ENCODE results near the gene NOX3.
"Not testable (repeated sequence)": the region's sequence is repeated elsewhere in the genome, so short reads cannot be mapped to it uniquely, and the experiment has no call there.

The NOX3 gene

DNA sequence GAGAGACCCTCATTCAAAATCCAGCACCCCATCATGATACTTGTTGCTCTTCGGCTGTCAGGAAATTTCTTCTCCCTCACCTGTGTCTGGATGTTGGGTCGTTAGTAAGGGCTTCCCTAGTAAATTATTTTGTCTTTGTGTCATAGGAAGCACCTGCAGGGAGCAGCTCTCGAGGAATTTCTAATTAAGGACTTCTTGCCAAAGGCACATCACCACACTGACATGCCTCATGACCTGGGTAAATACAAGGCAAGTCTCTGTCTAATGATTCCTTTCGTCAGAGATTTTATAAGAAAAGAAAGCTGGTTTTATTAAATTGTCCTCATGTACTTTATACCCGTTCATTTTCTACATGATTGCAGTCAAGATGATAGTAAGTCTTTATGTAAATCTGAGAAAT is at the start of gene NOX3:
Gene NOX3, minus strand, starts transcription at position 74 of the 400 bp plus-strand sequence. Its CDS starts 39 bp downstream, at position 35.
- no peak for DNase-seq (ENCODE audit: low read depth)

GRCh38 chr6:155504848-155505607 is 49.4 kb upstream of the NOX3 start:
- no peak for DNase-seq (ENCODE audit: low read depth)

DNA sequence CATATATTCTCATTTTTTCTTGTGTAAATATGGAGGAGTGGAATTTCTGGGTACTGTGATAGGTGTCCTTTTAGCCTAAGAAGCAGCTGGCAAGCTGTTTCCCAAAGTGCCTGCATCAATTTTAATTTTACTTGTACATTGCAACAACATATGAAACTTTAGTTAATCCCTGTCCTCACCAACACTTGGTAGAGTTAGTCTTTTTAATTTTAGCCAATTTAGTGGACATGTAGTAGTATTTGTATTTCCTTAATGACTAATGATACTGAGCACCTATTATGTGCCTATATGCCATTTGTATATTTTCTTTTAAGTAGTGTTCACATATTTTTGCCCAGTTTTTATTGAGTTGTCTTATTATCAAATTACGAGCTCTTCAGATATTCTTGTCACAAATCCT is 46.8 kb upstream of the NOX3 start:
- DNase-seq (ENCODE audit: low read depth) = no peak

GRCh38 chr6:155499574-155499973 is 43.9 kb upstream of the NOX3 start:
- no peak for DNase-seq (ENCODE audit: low read depth)

GRCh38 chr6:155498370-155498769 is 42.7 kb upstream of the NOX3 start:
- no peak for DNase-seq (ENCODE audit: low read depth)

DNA sequence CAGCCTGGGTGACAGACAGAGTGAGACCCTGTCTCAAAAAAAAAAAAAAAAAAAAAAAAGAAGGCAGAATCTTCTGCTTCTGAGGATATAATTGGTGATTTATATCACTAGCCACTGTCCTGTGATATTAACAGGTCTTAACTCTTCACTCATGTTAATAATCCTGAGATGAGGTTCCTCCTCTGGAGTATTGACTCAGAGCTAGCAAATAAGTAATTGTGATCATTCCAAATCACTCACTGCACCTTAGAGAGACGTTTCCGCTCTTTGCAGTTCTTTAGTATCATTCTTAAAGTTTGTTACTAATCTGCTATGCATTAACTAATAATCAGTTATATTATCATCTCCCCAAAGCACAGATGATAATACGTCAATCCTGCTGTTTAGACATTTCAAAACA is 41.6 kb upstream of the NOX3 start:
- DNase-seq (ENCODE audit: low read depth) = no peak

DNA sequence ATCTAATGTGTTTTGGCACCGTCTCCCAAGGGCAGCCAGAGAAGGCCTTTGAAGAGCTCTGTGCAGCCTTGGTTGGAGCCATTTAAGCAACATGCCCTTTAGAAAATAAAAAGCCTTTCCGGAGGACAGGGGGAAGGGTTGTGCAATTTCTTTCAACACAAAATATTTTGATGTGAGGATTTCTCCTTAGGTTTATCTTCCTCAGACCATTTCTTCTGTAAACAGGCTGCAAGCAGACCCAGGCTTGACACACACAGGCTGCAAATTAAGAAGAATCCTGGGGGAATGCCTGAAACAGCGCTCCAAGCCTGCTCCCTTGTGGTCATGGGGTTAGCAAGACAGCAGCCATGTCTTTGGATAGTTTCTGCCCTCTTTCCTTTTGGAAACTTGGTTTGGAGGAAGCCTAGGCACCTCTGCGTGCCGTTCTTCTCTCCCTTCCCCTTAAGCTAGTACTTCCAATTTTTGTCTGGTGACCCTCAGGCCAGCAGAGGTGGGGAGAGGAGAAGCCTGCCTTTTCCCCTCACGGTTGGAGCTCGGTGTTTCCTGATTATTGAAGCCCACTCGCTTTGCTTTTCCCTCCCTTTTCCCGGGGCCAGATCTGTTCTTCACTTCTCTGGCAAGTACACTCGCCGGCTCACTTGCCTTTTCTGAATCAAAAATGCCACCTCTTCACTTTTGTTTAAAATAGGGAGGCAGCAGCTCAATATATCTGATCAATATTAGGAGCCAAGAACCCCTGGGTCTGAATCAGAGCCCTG is 39.6 kb upstream of the NOX3 start:
- DNase-seq (ENCODE audit: low read depth) = peak; percentile 78

- peak; percentile 99 for DNase-seq (ENCODE audit: low read depth)
Measured at GRCh38 chr6:155493694-155494143, 38.1 kb upstream of the NOX3 start.

GRCh38 chr6:155493026-155493693 is 37.5 kb upstream of the NOX3 start:
- DNase-seq (ENCODE audit: low read depth) = no peak

DNA sequence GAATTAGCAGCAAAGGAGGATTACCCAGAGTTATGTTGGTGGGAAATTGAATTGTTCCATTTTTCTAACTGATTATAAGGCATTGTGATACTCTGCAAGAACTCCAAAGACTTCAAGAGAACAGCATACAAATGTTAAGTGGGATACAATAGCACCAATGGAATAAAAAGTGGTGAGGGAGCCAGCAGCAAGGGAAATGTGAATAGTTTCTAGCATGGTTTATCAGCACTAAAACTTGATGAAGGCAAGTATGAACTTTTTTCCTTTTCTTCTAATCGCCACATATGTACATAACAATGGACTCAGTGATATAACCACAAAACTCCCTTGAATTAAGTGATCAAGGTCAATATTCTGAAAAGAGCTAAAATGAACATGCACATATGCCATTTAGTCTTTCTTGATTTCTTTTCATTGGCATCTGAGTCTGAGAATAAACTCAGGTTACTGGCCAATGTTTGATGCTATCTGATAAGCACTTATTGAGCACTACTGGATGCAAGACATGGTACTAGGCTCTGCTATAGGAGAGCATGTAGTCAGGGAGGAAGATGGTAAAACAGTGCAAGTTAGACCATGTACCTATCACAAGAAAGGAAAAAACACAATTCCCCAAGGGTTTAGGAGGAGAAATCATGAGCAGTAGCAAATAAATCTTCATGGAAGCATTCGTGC is 36.6 kb upstream of the NOX3 start:
- DNase-seq (ENCODE audit: low read depth) = no peak

GRCh38 chr6:155491421-155491820 is 35.8 kb upstream of the NOX3 start:
- no peak for DNase-seq (ENCODE audit: low read depth)

GRCh38 chr6:155488197-155488596 is 32.6 kb upstream of the NOX3 start:
- not testable (repeated sequence) for DNase-seq (ENCODE audit: low read depth)

DNA sequence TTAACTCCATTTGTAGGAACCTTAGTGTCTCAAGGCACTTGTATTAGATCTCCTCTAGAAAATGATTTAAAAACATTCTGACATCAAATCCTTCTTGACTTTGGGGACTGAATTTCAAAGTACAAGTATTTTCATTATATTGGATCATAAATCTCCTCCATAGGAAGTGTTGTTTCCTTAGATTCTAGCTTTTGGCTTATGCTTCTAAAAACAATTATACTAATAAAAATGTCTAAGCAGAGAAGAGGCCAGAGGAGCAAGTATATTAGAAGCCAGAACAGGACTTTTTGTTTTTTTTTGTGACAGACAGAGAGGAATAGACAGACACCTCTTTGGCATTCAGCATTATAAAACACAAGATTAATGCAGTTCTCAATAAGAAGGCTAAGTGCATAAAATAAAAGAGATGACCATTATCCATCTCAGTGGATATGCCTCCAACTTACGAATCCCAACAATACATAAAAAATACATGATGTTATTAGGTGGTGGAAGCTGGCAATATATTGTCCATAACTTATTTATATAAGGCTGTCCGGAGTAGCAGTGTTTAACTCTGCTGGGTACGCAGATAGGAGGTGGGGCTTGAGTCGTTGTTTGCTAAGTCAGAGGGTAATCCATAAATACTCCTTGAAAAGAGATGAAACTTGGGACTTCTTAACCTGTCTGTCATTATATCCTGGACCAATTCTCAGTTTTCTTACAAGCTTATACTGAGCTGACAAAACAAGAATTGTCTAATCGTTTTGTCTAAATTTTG is 31.9 kb upstream of the NOX3 start:
- DNase-seq (ENCODE audit: low read depth) = no peak

GRCh38 chr6:155486721-155487294 is 31.2 kb upstream of the NOX3 start:
- DNase-seq (ENCODE audit: low read depth) = no peak

DNA sequence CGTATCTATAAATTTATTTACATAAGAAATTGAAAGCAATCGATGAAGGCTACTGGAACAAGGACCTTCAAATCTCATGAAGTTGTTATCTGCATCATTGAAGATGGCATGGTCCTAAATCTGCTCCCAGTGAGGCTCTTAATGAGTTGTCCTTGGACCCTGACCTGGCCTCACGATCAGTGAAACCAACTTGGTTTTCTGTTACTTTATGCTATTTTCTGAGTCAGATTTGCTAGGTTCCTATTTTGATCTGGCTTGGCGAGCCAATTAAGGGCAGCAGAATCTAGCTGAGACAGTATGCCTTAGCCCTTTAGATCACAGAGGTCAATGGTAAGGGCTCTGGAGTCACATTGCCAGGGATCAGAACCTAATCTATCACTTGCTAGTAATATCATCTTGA is 30.1 kb upstream of the NOX3 start:
- no peak for DNase-seq (ENCODE audit: low read depth)

DNA sequence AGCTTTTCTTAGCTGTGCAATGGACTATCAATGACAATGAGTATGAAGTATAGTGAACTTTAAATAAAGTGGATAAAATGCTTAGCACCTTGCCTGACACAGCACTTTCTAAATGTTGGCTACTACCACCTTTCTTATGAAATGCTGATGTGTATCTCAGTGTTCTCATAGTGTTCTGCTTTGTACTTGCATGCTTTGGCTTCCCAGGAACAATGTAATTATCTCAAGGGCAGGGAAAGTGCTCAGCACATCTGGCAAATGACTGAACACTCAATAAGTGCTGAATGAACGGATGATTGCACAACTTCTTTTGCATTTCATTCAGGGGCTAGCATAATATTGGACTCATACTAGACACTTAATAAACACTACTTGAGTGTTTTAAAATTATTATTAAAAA is 28.2 kb upstream of the NOX3 start:
- peak; percentile 71 for DNase-seq (ENCODE audit: low read depth)

DNA sequence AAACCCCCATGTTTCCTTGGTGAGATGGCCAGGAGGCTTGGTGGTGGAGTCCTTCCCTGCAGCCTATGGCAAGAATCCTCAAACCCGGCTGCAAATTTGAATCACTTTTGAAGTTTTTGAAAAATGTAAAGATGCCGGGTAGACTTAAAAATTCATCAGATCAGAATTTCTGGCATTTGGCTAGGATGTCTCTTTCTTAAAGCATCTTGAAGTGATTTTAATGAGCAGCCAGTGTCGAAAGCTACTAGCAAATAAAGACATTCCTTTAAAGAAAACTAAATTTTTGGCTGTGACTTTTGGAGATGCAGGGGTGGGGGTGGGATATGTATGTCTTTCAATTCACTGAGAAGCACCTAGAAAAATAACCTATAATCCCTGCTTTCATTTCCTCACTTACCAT is 25.6 kb upstream of the NOX3 start:
- peak; percentile 43 for DNase-seq (ENCODE audit: low read depth)

- no peak for DNase-seq (ENCODE audit: low read depth)
Measured at GRCh38 chr6:155473741-155474140, 18.1 kb upstream of the NOX3 start.

DNA sequence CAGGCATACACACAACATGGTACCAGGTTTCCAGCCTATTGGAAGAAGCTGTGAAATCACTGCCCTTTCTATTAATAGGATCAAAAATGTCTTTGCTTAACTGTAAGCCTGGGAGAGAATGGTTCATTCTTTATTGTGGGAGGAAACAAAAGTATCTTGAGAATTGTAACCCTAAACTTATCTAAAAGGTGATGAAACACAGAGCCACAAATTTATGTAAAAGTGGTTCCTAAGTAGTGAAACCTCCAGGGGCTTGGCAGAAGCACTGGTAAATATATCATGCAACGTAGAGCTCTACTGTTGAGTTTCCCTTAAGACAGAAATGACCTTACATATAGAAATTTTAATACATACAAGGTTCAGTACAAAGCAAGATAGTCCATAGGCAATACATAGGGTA is 17.2 kb upstream of the NOX3 start:
- DNase-seq (ENCODE audit: low read depth) = no peak

GRCh38 chr6:155470979-155471616 is 15.5 kb upstream of the NOX3 start:
- not testable (repeated sequence) for DNase-seq (ENCODE audit: low read depth)

- DNase-seq (ENCODE audit: low read depth) = not testable (repeated sequence)
Measured at GRCh38 chr6:155468543-155468942, 12.9 kb upstream of the NOX3 start.
